Measurements from ENCODE around the gene SLC11A2.

DNA sequence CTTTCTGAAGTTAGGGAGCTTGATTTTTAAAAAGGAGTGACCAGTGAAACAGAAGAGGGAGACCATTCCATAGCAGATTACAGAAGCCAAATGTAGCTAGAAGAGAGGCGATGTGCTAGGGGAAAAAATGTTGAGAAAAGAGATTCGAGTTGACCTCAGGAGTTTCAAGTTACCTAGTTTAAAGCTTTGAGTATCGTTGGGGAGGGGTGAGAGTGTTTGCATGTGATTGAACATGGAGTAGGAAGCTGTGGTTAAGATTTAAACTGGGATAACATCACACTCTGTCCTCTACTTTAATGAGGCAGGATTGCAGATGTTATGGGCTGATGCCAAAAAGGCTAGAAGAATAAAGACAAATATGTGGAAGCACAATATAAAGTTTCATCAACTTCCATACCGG is 25.6 kb upstream of the SLC11A2 start:
- TF ChIP-seq, protein P1, sequence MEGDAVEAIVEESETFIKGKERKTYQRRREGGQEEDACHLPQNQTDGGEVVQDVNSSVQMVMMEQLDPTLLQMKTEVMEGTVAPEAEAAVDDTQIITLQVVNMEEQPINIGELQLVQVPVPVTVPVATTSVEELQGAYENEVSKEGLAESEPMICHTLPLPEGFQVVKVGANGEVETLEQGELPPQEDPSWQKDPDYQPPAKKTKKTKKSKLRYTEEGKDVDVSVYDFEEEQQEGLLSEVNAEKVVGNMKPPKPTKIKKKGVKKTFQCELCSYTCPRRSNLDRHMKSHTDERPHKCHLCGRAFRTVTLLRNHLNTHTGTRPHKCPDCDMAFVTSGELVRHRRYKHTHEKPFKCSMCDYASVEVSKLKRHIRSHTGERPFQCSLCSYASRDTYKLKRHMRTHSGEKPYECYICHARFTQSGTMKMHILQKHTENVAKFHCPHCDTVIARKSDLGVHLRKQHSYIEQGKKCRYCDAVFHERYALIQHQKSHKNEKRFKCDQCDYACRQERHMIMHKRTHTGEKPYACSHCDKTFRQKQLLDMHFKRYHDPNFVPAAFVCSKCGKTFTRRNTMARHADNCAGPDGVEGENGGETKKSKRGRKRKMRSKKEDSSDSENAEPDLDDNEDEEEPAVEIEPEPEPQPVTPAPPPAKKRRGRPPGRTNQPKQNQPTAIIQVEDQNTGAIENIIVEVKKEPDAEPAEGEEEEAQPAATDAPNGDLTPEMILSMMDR (IDR thresholded peaks at IDR 0.05) = no peak
- no peak for TF ChIP-seq EP300 (IDR thresholded peaks at IDR 0.05)
